GM12878 (cell line): ENCODE data around the gene RAN. TPM values are rescaled to one million over a fixed set of nuclear protein-coding genes. Genes with fewer than 3 reads are reported as not detected.

Experiments used
- BRCA1 ChIP-seq: IDR thresholded peaks from 2 replicates; pipeline ENCODE4 v1.6.1; 2011; ENCODE audit warnings: low read depth, low read length, improper control_type of control experiment
- CEBPB ChIP-seq, 2 experiments: fragments of 150-350 bp in 1 of 2; IDR thresholded peaks; 2 replicates each; pipeline ENCODE4 v1.6.1; 2012 to 2014; ENCODE audit warnings: low read depth in 2 of 2, low read length in 2 of 2, borderline replicate concordance in 1 of 2, inconsistent platforms in 1 of 2
- CREM ChIP-seq: IDR thresholded peaks from 2 replicates; pipeline ENCODE4 v1.6.1; 2014; ENCODE audit warnings: antibody characterized with exemption, low read depth
- CTCF ChIP-seq, 3 experiments: IDR thresholded peaks in 2 of 3; conservative IDR thresholded peaks in 1 of 3; 2 replicates each; pipeline ENCODE4 v1.5.1; 2011; ENCODE audit warnings: low read depth in 3 of 3, low read length in 3 of 3, mild to moderate bottlenecking in 3 of 3, control low read depth in 2 of 3, moderate library complexity in 2 of 3, inconsistent platforms in 1 of 3, mixed read lengths in 1 of 3; ENCODE audit not compliant: control insufficient read depth in 2 of 3, insufficient read depth in 1 of 3; ENCODE audit errors: extremely low read depth in 1 of 3
- DPF2 ChIP-seq: fragments of 450-650 bp; IDR thresholded peaks from 2 replicates; pipeline ENCODE4 v1.6.1; 2017; ENCODE audit warnings: mild to moderate bottlenecking
- HDAC6 ChIP-seq: fragments of 200-600 bp; sonication (generic); IDR thresholded peaks from one replicate; pipeline ENCODE4 v1.8.0; 2017; ENCODE audit warnings: antibody characterized with exemption; ENCODE audit not compliant: unreplicated experiment
- MLLT1 ChIP-seq: fragments of 450-650 bp; IDR thresholded peaks from 2 replicates; pipeline ENCODE4 v1.6.1; 2016; ENCODE audit warnings: mild to moderate bottlenecking
- PAX5 ChIP-seq: IDR thresholded peaks from 2 replicates; pipeline ENCODE4 v1.6.1; 2011; ENCODE audit warnings: low read depth, low read length, borderline replicate concordance
- POLR2AphosphoS5 ChIP-seq: IDR thresholded peaks from 2 replicates; pipeline ENCODE4 v1.6.1; 2011; ENCODE audit warnings: mild to moderate bottlenecking, low read length, inconsistent platforms
- PRDM15 ChIP-seq: fragments of 450-650 bp; formaldehyde crosslinking; IDR thresholded peaks from 2 replicates; pipeline ENCODE4 v1.4.0; 2020; ENCODE audit warnings: mild to moderate bottlenecking, moderate library complexity
- RELB ChIP-seq: fragments of 450-650 bp; IDR thresholded peaks from 2 replicates; pipeline ENCODE4 v1.6.1; 2017; ENCODE audit warnings: low read depth, mild to moderate bottlenecking, moderate library complexity
- SMAD5 ChIP-seq: IDR thresholded peaks from 2 replicates; pipeline ENCODE4 v1.6.1; 2016; ENCODE audit warnings: antibody characterized with exemption, low read depth
- SMC3 ChIP-seq: IDR thresholded peaks from 2 replicates; pipeline ENCODE4 v1.6.1; 2011; ENCODE audit warnings: low read length, improper control_type of control experiment, borderline replicate concordance
- SRF ChIP-seq, 2 experiments: IDR thresholded peaks; 2 replicates each; pipeline ENCODE4 v1.6.1; 2011; ENCODE audit warnings: low read depth in 2 of 2, low read length in 2 of 2, mild to moderate bottlenecking in 1 of 2, moderate library complexity in 1 of 2
- STAT3 ChIP-seq: IDR thresholded peaks from 2 replicates; pipeline ENCODE4 v1.6.1; 2011; ENCODE audit warnings: low read depth, low read length, improper control_type of control experiment
- ZBTB11 ChIP-seq: fragments of 450-650 bp; formaldehyde crosslinking; IDR thresholded peaks from 2 replicates; pipeline ENCODE4 v1.5.0; 2022; ENCODE audit warnings: mild to moderate bottlenecking, missing genetic modification characterization
- polyA plus RNA-seq, 11 experiments: library from polyadenylated mRNA; depleted of rRNA in 4 of 11; unstranded in 6 of 11; stranded (reverse) in 5 of 11; fragments of >200 nt; fragmentation: Nextera tagmentation in 4 of 11; fragmentation: Illumina TruSeq in 1 of 11; extraction: Ambion mirVana in 4 of 11; extraction: Trizol in 1 of 11; gene quantifications; 1 replicate in 1 of 11; 2 replicates in 10 of 11; pipeline versions ENCODE4 v1.2.1 to v1.2.3, GENCODE V29; 2011 to 2016; ENCODE audit warnings: inconsistent platforms in 2 of 11, missing spikeins in 2 of 11, low read depth in 1 of 11
- total RNA-seq, 4 experiments: library from RNA; depleted of rRNA in 3 of 4; stranded (reverse); fragments of >200 nt in 3 of 4; fragmentation: Illumina TruSeq in 1 of 4; extraction: Trizol in 1 of 4; gene quantifications; 2 replicates each; pipeline versions ENCODE4 v1.2.1 to v1.2.3, GENCODE V29; 2013 to 2021

RAN gene
- total and polyA plus RNA-seq, 10 of the 15 experiments (the other 5 are each of a cell fraction or from before 2014, with no cell fraction given) = 1,598 to 3,769 (median 2,845) TPM

- TF ChIP-seq SMAD5 (0 out of 2 replicates have a peak, but pooled peaks have one; percentile 22), PAX5 (no peak), POLR2AphosphoS5 (peak; percentile 42), CEBPB (IDR thresholded peaks at IDR 0.05; ENCODE audit: borderline replicate concordance in 1 of 2, low read depth in 2 of 2, low read length in 2 of 2) (no peak), ZBTB11 (CRISPR knock-in tag) (no peak), HDAC6 (no peak), CREM (no peak), DPF2 (peak; percentile 32; the same call in 1 of the 2 replicates), SMC3 (no peak), STAT3 (no peak), RELB (no peak), MLLT1 (peak; percentile 49; the same call in 1 of the 2 replicates), CTCF (IDR thresholded peaks at IDR 0.05 in 2 of 3, conservative IDR thresholded peaks at IDR 0.05 in 1 of 3; ENCODE audit: control insufficient read depth in 2 of 3, extremely low read depth in 1 of 3, insufficient read depth in 1 of 3, low read depth in 3 of 3, low read length in 3 of 3) (no peak), BRCA1 (no peak), PRDM15 (CRISPR knock-in tag) (no peak), SRF (IDR thresholded peaks at IDR 0.05; ENCODE audit: low read depth in 2 of 2, low read length in 2 of 2) (no peak)
These were observed 572 bp downstream of the RAN start (continued) for GRCh38 chr12:130872179-130873096.
